Mucosa of rectum (tissue), 2 donors: ENCODE measurements around the gene BYSL.

Experiments
- H3K27ac ChIP-seq, 2 donors: one replicate each; pipeline ENCODE4 v1.7.0; 2013; ENCODE audit warnings: inconsistent platforms in 2 of 2, low read depth in 2 of 2, low read length in 2 of 2
- H3K27me3 ChIP-seq, 2 donors: one replicate each; pipeline ENCODE4 v1.7.0; 2013; ENCODE audit warnings: low read length in 2 of 2; ENCODE audit not compliant: control insufficient read depth in 2 of 2, insufficient read depth in 2 of 2
- H3K36me3 ChIP-seq, 2 donors: one replicate each; pipeline ENCODE4 v1.7.0; 2013; ENCODE audit warnings: low read length in 2 of 2; ENCODE audit not compliant: control insufficient read depth in 2 of 2, insufficient read depth in 2 of 2
- H3K4me1 ChIP-seq, 2 donors: one replicate each; pipeline ENCODE4 v1.7.0; 2013; ENCODE audit warnings: low read length in 2 of 2, mild to moderate bottlenecking in 1 of 2; ENCODE audit not compliant: control insufficient read depth in 2 of 2, insufficient read depth in 2 of 2
- H3K4me3 ChIP-seq, 2 donors: one replicate each; pipeline ENCODE4 v1.7.0; 2013; ENCODE audit warnings: low read length in 2 of 2
- H3K9ac ChIP-seq, 2 donors: one replicate each; pipeline ENCODE4 v1.7.0; 2013; ENCODE audit warnings: low read length in 2 of 2, low read depth in 1 of 2, mild to moderate bottlenecking in 1 of 2
- H3K9me3 ChIP-seq, 2 donors: one replicate each; pipeline ENCODE4 v1.7.0; 2013; ENCODE audit warnings: low read length in 2 of 2; ENCODE audit not compliant: control insufficient read depth in 2 of 2
- donor health status: healthy.
- donor health status: Normal muscosa, but diverticular disease.

The BYSL gene, protein sequence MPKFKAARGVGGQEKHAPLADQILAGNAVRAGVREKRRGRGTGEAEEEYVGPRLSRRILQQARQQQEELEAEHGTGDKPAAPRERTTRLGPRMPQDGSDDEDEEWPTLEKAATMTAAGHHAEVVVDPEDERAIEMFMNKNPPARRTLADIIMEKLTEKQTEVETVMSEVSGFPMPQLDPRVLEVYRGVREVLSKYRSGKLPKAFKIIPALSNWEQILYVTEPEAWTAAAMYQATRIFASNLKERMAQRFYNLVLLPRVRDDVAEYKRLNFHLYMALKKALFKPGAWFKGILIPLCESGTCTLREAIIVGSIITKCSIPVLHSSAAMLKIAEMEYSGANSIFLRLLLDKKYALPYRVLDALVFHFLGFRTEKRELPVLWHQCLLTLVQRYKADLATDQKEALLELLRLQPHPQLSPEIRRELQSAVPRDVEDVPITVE

GRCh38 chr6:41920921-41921711 is at the start of gene BYSL, which contains the start of gene MED20:
TSS of gene BYSL (plus strand) at chr6:41921499. CDS start at chr6:41921563, 64 bp downstream.
TSS of gene MED20 (minus strand) at chr6:41921139. CDS start at chr6:41921018, 121 bp downstream.
- Histone ChIP-seq H3K9ac (peak within 1 kb of the TSS; percentile 94 to 100), H3K36me3 (peaks cover 0 to 16% of the 10 kb centered on the region in 2 donors), H3K9me3 (no peaks in the 10 kb centered on the region), H3K27ac (peak within 1 kb of the TSS; percentile 99), H3K4me3 (peak within 1 kb of the TSS; percentile 98 to 100), H3K4me1 (peaks cover 14 to 17% of the 10 kb centered on the region in 2 donors), H3K27me3 (no peaks in the 10 kb centered on the region)

- H3K27me3 ChIP-seq: no peaks in the 10 kb centered on the region
- H3K9me3 ChIP-seq: no peaks in the 10 kb centered on the region
- no peak overlapping the region for H3K27ac ChIP-seq
- H3K9ac ChIP-seq: no peak overlapping the region
- no peaks in the 10 kb centered on the region for H3K4me1 ChIP-seq
- H3K4me3 ChIP-seq: no peak overlapping the region
- H3K36me3 ChIP-seq: no peaks in the 10 kb centered on the region
Measured at GRCh38 chr6:41871691-41872090, 49.6 kb upstream of the BYSL start.

GRCh38 chr6:41872147-41872546 is 49.2 kb upstream of the BYSL start:
- H3K9me3 ChIP-seq: no peaks in the 10 kb centered on the region
- H3K4me1 ChIP-seq: no peaks in the 10 kb centered on the region
- H3K4me3 ChIP-seq: no peak overlapping the region
- no peaks in the 10 kb centered on the region for H3K27me3 ChIP-seq
- H3K9ac ChIP-seq: no peak overlapping the region
- H3K36me3 ChIP-seq: no peaks in the 10 kb centered on the region
- no peak overlapping the region for H3K27ac ChIP-seq

- no peak overlapping the region for H3K9ac ChIP-seq
- no peaks in the 10 kb centered on the region for H3K4me1 ChIP-seq
- H3K4me3 ChIP-seq: no peak overlapping the region
- H3K9me3 ChIP-seq: no peaks in the 10 kb centered on the region
- no peak overlapping the region for H3K27ac ChIP-seq
- H3K27me3 ChIP-seq: no peaks in the 10 kb centered on the region
- no peaks in the 10 kb centered on the region for H3K36me3 ChIP-seq
Measured at GRCh38 chr6:41874741-41875140, 46.6 kb upstream of the BYSL start.

DNA sequence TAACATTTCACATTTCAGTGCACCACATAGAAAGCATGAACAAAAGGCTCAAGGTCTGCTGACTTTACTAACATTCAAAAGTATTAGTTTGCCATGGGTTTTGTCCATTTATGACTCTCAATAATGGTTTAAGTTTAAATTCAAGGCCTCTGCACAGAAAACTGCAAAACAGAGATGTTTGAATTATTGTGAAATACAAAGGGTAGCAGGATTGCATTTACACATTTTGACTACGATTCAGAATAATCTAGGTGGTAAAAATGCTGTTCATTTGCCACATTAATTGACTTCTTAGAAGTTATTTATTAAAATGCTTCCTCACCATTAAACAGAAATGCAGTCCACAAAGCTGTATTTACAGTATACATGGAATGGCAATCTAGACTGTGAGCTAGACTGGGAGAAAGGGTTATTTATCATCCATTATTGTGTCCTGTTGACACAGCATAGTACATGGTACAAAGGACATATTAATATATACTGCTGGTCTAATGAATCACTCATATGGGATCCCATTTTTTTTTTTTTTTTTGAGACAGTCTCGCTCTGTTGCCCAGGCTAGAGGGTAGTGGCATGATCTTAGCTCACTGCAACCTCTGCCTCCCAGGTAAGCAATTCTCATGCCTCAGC is 44.1 kb upstream of the BYSL start:
- Histone ChIP-seq H3K27ac (no peak overlapping the region), H3K4me1 (no peaks in the 10 kb centered on the region), H3K9ac (no peak overlapping the region), H3K9me3 (no peaks in the 10 kb centered on the region), H3K27me3 (no peaks in the 10 kb centered on the region), H3K4me3 (no peak overlapping the region), H3K36me3 (no peaks in the 10 kb centered on the region)

DNA sequence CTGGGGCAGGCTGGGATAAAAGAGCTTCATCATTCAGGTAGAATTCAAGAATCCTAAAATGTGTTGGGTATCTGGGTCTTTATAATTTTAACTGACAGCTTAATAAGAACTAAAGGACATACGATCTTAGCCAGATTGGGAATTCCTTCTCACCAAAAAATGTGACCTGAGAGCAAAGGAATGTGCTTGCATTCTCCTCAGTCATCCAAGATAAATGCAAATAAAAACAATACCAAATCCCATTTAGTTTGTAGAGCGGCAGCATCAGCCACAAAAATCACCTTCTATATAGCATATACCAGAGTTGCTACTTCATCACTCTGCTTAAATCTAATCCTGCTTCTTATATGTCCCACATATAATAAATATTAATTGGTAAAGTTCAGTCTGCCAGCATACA is 43.1 kb upstream of the BYSL start:
- Histone ChIP-seq H3K4me1 (no peaks in the 10 kb centered on the region), H3K27me3 (no peaks in the 10 kb centered on the region), H3K9me3 (no peaks in the 10 kb centered on the region), H3K36me3 (no peaks in the 10 kb centered on the region), H3K9ac (no peak overlapping the region), H3K27ac (no peak overlapping the region), H3K4me3 (no peak overlapping the region)

DNA sequence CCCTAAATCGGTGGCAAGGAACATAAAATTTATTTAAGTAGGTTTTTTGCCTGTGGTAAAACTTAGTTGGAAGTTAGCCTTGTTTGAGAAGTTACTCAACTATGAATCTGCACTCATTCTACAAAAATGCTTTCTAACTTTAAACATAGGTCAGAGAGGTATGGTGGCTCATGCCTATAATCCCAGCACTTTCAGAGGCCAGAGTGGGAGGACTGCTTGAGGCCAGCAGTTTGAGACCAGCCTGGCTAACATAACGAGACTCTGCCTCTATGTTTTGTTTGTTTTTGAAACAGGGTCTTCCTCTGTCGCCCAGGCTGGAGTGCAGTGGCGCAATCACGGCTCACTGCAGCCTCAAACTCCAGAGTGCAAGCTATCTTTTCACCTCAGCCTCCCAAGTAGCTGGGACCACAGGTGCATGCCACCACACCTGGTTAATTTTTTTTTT is 42.3 kb upstream of the BYSL start:
- Histone ChIP-seq H3K27ac (no peak overlapping the region), H3K36me3 (no peaks in the 10 kb centered on the region), H3K4me3 (no peak overlapping the region), H3K4me1 (no peaks in the 10 kb centered on the region), H3K9me3 (no peaks in the 10 kb centered on the region), H3K27me3 (no peaks in the 10 kb centered on the region), H3K9ac (no peak overlapping the region)

GRCh38 chr6:41881506-41881905 is 39.8 kb upstream of the BYSL start:
- Histone ChIP-seq H3K9ac (no peak overlapping the region), H3K27ac (no peak overlapping the region), H3K36me3 (no peaks in the 10 kb centered on the region), H3K4me1 (no peaks in the 10 kb centered on the region), H3K27me3 (no peaks in the 10 kb centered on the region), H3K4me3 (no peak overlapping the region), H3K9me3 (no peaks in the 10 kb centered on the region)

- Histone ChIP-seq H3K36me3 (no peaks in the 10 kb centered on the region), H3K9me3 (no peaks in the 10 kb centered on the region), H3K27me3 (no peaks in the 10 kb centered on the region), H3K4me3 (no peak overlapping the region), H3K9ac (no peak overlapping the region), H3K27ac (no peak overlapping the region), H3K4me1 (no peaks in the 10 kb centered on the region)
Measured at GRCh38 chr6:41884957-41885356, 36.3 kb upstream of the BYSL start.

DNA sequence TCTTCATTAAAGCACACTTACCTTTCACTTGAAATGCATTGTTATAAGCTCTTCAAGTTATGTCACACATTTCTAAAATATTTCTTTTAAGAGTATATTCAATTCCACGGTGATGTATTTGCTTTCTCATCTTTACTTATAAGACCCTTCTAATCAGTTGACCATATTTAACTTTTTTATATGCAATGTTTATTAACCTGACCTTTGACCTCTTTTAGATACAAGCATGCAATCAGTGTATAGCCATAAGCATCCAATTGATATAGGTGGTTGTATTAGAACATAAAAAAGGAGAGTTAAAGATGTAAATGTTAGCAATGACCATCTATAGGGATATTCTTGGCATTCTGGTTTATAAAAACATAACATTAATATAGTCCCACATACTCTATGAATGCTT is 35.4 kb upstream of the BYSL start:
- no peak overlapping the region for H3K27ac ChIP-seq
- no peaks in the 10 kb centered on the region for H3K9me3 ChIP-seq
- no peaks in the 10 kb centered on the region for H3K36me3 ChIP-seq
- no peaks in the 10 kb centered on the region for H3K27me3 ChIP-seq
- no peaks in the 10 kb centered on the region for H3K4me1 ChIP-seq
- H3K4me3 ChIP-seq: no peak overlapping the region
- H3K9ac ChIP-seq: no peak overlapping the region
